ENCODE results near the gene WDR91. TPM values are rescaled to one million over a fixed set of nuclear protein-coding genes. Genes with fewer than 3 reads are reported as not detected.
"Not testable (repeated sequence)": the region's sequence is repeated elsewhere in the genome, so short reads cannot be mapped to it uniquely, and the experiment has no call there.

WDR91 gene
- polyA plus RNA-seq, 10 donors, result 6.7 to 14.3 (median 10.3) TPM

GRCh38 chr7:135234727-135235126 lies 23.4 kb upstream of the WDR91 start:
- DNase-seq, result no peak

GRCh38 chr7:135234095-135234494 lies 22.8 kb upstream of the WDR91 start:
- DNase-seq, result not testable (repeated sequence)

GRCh38 chr7:135233570-135233969 lies 22.2 kb upstream of the WDR91 start, which contains the start of gene STRA8:
Gene STRA8, plus strand, starts transcription at chr7:135233838. Its CDS starts 6,687 bp downstream, at chr7:135240525.
- DNase-seq, result no peak

- DNase-seq, result no peak
Observed at GRCh38 chr7:135232720-135233119, 21.4 kb upstream of the WDR91 start.

GRCh38 chr7:135232087-135232486 lies 20.8 kb upstream of the WDR91 start:
- no peak for DNase-seq

- DNase-seq, result no peak
Observed at GRCh38 chr7:135231686-135232085, 20.4 kb upstream of the WDR91 start.

GRCh38 chr7:135224027-135224426 lies 12.7 kb upstream of the WDR91 start:
- no peak for DNase-seq

GRCh38 chr7:135217645-135218509 lies 6.6 kb upstream of the WDR91 start:
- DNase-seq, result no peak

GRCh38 chr7:135215698-135216097 lies 4.4 kb upstream of the WDR91 start:
- DNase-seq, result no peak

- DNase-seq, result no peak
Observed at GRCh38 chr7:135215180-135215579, 3.9 kb upstream of the WDR91 start.

GRCh38 chr7:135213831-135214230 lies 2.5 kb upstream of the WDR91 start:
- no peak for DNase-seq

GRCh38 chr7:135211946-135212685 lies 790 bp upstream of the WDR91 start:
- peak; percentile 54 to 85 (median 81) for DNase-seq

GRCh38 chr7:135210888-135211178 lies 493 bp downstream of the WDR91 start:
- peak in 2 of 3 donors; percentile 17 to 51 for DNase-seq

- peak in 1 of 3 donors; percentile 13 for DNase-seq
Observed at GRCh38 chr7:135209225-135209834, 2.0 kb downstream of the WDR91 start.

- no peak for DNase-seq
Observed at GRCh38 chr7:135208102-135208793, 3.1 kb downstream of the WDR91 start.

GRCh38 chr7:135207406-135208101 lies 3.8 kb downstream of the WDR91 start:
- DNase-seq, result no peak

- DNase-seq, result no peak
Observed at GRCh38 chr7:135206941-135207391, 4.4 kb downstream of the WDR91 start.

GRCh38 chr7:135205850-135206249 lies 5.5 kb downstream of the WDR91 start:
- DNase-seq, result no peak

- no peak for DNase-seq
Observed at GRCh38 chr7:135204876-135205275, 6.5 kb downstream of the WDR91 start.

GRCh38 chr7:135204341-135204749 lies 7.0 kb downstream of the WDR91 start:
- DNase-seq, result no peak

- DNase-seq, result no peak
Observed at GRCh38 chr7:135201350-135201749, 10.0 kb downstream of the WDR91 start.

Measured in muscle of back (tissue), 11 donors.